GM21717 (cell line): ENCODE measurements around the gene PAX7.

Experiments used
- ATAC-seq: cut with Tn5 transposase; IDR thresholded peaks from one replicate; pipeline ENCODE4 v1.9.1; 2021; ENCODE audit warnings: mild to moderate bottlenecking, moderate library complexity; ENCODE audit not compliant: unreplicated experiment

The PAX7 gene

DNA sequence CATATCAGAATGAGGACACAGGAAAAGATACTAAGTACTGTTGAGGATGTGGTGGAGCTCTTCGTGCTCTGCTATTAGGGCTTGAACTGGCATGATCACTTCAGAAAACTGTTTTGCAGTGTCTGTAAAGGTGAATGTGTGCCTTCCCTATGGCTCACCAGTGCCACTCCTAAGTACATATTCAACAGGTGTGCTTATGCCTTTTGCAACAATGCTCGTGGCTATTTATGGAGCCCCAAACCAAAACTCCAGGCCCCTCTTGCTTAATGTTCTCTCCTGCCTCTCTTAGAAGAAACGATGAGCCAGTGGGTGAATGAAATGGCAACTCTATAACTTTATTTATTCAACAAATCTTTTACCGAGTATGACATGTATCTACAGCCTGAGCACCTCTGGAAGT is 158.6 kb downstream of the PAX7 start:
- no peak for ATAC-seq

DNA sequence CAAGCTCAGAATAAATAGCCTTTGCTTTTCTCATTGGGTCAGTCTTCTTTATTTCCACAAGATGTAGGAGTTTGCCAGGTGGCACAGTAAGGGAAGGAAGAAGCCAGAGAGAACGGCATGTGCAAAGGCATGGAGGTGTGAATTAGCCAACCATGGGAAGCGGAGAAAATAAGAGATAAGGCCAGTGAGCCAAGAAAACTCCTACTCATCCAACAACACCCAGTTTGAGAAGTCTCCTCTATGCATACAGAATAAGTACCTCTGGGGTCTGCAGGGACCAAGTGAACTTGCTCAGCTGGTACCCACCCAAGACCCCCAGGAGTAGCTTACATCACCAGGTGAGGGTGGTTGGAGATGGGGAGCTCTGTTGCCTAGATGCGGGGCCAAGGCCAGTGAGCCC is 162.1 kb downstream of the PAX7 start:
- no peak for ATAC-seq

- no peak for ATAC-seq
These were observed 162.5 kb downstream of the PAX7 start for GRCh38 chr1:18793164-18793563.

DNA sequence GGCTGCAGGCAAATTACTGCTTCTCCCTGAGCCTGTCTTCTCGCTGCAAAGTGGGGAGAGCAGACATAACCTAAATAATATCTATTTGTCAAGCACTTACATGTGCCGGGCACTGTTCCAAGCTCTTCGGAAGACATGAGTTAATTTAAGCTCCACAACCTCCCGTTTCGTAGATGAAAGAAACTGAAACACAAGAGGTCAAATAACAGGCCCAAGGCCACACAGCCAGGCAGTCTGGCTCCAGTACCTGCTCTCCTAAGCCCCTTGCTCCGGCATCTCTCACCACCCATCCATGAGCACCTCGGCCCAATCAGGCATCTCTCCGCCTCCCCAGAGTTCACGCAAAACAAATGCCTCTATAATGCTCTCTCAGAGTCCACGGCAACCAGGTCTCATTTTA is 163.4 kb downstream of the PAX7 start:
- no peak for ATAC-seq

DNA sequence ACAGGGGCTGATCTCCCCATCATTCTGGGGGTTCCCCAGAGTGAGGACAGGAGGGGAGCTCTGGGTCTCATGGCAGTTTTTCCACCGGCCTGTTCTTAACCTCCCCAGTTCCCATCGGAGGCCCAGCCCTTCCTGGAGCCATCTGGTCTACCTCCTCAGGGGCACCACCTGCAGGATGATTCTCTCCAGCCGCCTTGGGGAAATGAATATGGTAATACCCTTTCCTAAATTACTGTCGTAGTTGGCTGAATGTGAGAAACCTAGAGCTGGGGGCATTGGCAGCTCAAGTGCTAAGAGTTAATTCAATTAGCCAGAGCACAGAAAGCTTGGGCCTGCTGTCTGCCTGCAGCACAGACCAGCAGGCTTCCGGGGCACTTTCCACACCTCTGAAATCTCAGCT is 163.9 kb downstream of the PAX7 start:
- ATAC-seq: no peak

- ATAC-seq: no peak
These were observed 164.5 kb downstream of the PAX7 start for GRCh38 chr1:18795002-18795689.

DNA sequence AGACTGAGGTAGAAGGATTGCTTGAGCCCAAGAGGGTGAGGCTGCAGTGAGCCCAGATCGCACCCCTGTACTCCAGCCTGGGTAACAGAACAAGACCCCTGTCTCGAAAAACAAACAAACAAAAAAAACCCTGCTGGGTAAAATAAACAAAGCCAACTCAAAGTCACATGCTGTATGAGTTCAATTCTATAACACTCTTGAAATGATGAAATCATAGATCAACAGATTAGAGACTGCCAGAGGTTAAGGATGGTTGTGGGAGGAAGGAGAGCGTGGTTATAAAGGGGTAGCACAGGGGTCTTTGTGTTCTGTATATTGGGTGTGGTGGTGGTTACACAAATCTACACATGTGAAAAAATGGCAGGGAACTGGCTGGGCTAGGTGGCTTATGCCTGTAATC is 166.3 kb downstream of the PAX7 start:
- ATAC-seq: no peak
